ENCODE measurements around the gene KRTAP10-8. TPM values are rescaled to one million over a fixed set of nuclear protein-coding genes. Genes with fewer than 3 reads are reported as not detected.
A peak's percentile ranks its signal among the peaks of the same experiment; 100 is the strongest.

KRTAP10-8 gene
- total RNA-seq, 1 experiment from 2014 or later, result not detected

- ChIA-PET CTCF (no interaction called here), POLR2A (no interaction called here)
- H3K36me3 ChIP-seq (ENCODE audit: control insufficient read depth, insufficient read depth, low read length), result no peaks in the 10 kb centered on the region
- intact Hi-C loops (cut with micrococcal nuclease; ENCODE audit: unreplicated experiment) (no loop called here), in situ Hi-C loops (cut with HindIII; ENCODE audit: low pct_unique_long_range_greater_than_20kb, low sequenced_read_pairs) (no loop called here)
- H3K27ac ChIP-seq (ENCODE audit: low read length), result no peak overlapping the region
- no TSS peak for BruUV-seq (replicated peaks)
- no peaks in the 10 kb centered on the region for H3K27me3 ChIP-seq (ENCODE audit: control insufficient read depth, insufficient read depth, low read length)
- DNase-seq (ENCODE audit: low read depth, low spot score) (no peak), ATAC-seq (0 out of 2 replicates have a peak, but pooled peaks have one; percentile 23)
- no peak for TF ChIP-seq POLR2AphosphoS5 (IDR thresholded peaks at IDR 0.05; ENCODE audit: low read depth, low read length)
- TF ChIP-seq TCF7L2 (IDR thresholded peaks at IDR 0.05; ENCODE audit: low read depth, low read length), result no peak
- no peak for TF ChIP-seq SIN3A (IDR thresholded peaks at IDR 0.05; ENCODE audit: borderline replicate concordance, insufficient read depth, low read depth, low read length)
- TF ChIP-seq CTCF (IDR thresholded peaks at IDR 0.05), result no peak
- TF ChIP-seq, protein P1, sequence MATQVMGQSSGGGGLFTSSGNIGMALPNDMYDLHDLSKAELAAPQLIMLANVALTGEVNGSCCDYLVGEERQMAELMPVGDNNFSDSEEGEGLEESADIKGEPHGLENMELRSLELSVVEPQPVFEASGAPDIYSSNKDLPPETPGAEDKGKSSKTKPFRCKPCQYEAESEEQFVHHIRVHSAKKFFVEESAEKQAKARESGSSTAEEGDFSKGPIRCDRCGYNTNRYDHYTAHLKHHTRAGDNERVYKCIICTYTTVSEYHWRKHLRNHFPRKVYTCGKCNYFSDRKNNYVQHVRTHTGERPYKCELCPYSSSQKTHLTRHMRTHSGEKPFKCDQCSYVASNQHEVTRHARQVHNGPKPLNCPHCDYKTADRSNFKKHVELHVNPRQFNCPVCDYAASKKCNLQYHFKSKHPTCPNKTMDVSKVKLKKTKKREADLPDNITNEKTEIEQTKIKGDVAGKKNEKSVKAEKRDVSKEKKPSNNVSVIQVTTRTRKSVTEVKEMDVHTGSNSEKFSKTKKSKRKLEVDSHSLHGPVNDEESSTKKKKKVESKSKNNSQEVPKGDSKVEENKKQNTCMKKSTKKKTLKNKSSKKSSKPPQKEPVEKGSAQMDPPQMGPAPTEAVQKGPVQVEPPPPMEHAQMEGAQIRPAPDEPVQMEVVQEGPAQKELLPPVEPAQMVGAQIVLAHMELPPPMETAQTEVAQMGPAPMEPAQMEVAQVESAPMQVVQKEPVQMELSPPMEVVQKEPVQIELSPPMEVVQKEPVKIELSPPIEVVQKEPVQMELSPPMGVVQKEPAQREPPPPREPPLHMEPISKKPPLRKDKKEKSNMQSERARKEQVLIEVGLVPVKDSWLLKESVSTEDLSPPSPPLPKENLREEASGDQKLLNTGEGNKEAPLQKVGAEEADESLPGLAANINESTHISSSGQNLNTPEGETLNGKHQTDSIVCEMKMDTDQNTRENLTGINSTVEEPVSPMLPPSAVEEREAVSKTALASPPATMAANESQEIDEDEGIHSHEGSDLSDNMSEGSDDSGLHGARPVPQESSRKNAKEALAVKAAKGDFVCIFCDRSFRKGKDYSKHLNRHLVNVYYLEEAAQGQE (IDR thresholded peaks at IDR 0.05; ENCODE audit: insufficient read depth in 1 of 2, low read depth in 2 of 2, low read length in 1 of 2), result no peak
- no peak overlapping the region for H3K4me3 ChIP-seq (ENCODE audit: low read depth in 2 of 2, low read length in 2 of 2)
- no peaks in the 10 kb centered on the region for H3K9me3 ChIP-seq (ENCODE audit: control insufficient read depth, insufficient read depth, low read depth, low read length)
- H3K4me1 ChIP-seq (ENCODE audit: control insufficient read depth, insufficient read depth, low read length), result no peaks in the 10 kb centered on the region; the same call in 1 of the 2 replicates
Observed at GRCh38 chr21:44602463-44602850, 9.4 kb upstream of the KRTAP10-8 start.

DNA sequence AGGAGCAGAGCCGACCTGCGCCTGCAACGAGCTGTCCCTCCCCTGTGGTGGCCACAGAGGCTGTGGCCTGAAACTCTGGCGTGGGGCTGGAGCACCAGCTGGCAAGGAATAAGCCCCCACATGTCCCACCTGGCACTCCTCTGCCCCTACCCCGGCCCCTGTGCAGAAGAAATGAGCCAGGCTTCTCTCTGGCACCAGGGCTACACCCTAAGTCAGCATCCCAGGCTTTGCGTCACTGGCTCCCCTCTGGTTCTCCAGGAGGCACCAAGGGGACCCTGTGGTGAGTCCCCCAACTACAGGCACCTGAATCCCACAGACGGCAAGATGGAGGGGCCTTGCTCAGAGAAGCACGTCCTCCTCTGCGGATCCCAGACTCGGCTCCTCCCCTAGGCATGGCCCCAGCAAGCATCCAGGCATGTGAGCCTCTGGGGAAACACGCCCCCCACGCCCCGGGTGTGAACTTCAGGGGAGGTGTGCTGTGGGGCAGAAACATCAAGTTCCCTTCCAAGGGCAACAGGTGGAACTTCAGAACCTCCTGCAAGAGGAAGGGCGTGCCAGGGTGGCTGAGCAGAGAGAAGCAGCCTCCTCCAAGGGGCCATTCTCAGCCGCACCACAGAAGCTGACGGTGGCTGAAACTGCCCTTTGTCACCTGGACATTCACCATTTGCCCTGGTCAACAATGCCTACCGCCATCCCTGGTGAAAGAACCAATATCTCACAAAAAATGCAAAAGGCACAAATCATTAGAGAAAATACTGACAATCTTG lies 8.6 kb upstream of the KRTAP10-8 start:
- CTCF ChIA-PET, result no interaction called here
- no peak for DNase-seq (ENCODE audit: low read depth, low spot score)
- POLR2A ChIA-PET, result no interaction called here
- no peaks in the 10 kb centered on the region for H3K27me3 ChIP-seq (ENCODE audit: control insufficient read depth, insufficient read depth, low read length)
- no peak overlapping the region for H3K27ac ChIP-seq (ENCODE audit: low read length)
- intact Hi-C loops (cut with micrococcal nuclease; ENCODE audit: unreplicated experiment), result no loop called here
- H3K9me3 ChIP-seq (ENCODE audit: control insufficient read depth, insufficient read depth, low read depth, low read length), result no peaks in the 10 kb centered on the region
- no peak overlapping the region for H3K4me3 ChIP-seq (ENCODE audit: low read depth in 2 of 2, low read length in 2 of 2)
- no TSS peak for BruUV-seq (replicated peaks)
- no peak for ATAC-seq
- H3K36me3 ChIP-seq (ENCODE audit: control insufficient read depth, insufficient read depth, low read length), result no peaks in the 10 kb centered on the region
- in situ Hi-C loops (cut with HindIII; ENCODE audit: low pct_unique_long_range_greater_than_20kb, low sequenced_read_pairs), result no loop called here
- H3K4me1 ChIP-seq (ENCODE audit: control insufficient read depth, insufficient read depth, low read length), result no peaks in the 10 kb centered on the region; the same call in 1 of the 2 replicates
- TF ChIP-seq, protein P1 (IDR thresholded peaks at IDR 0.05; ENCODE audit: insufficient read depth in 1 of 2, low read depth in 2 of 2, low read length in 1 of 2), result no peak
- no peak for TF ChIP-seq POLR2AphosphoS5 (IDR thresholded peaks at IDR 0.05; ENCODE audit: low read depth, low read length)
- no peak for TF ChIP-seq SIN3A (IDR thresholded peaks at IDR 0.05; ENCODE audit: borderline replicate concordance, insufficient read depth, low read depth, low read length)
- TF ChIP-seq CTCF (IDR thresholded peaks at IDR 0.05), result no peak
- no peak for TF ChIP-seq TCF7L2 (IDR thresholded peaks at IDR 0.05; ENCODE audit: low read depth, low read length)
